Measurements from ENCODE around the gene ELMO1. TPM values are rescaled to one million over a fixed set of nuclear protein-coding genes. Genes with fewer than 3 reads are reported as not detected.

ELMO1 gene
- polyA plus RNA-seq, 1 donor from 2014 or later: 86.5 TPM

GRCh38 chr7:37000511-37000910, 448.2 kb downstream of the ELMO1 start:
- Mint-ChIP-seq H3K27me3 (no peaks in the 10 kb centered on the region), H3K27ac (no peak overlapping the region), H3K9me3 (peaks cover 0 to 4% (median 2%) of the 10 kb centered on the region in 3 donors), H3K4me3 (no peak overlapping the region), H3K36me3 (peaks cover 15% of the 10 kb centered on the region), H3K4me1 (peaks cover 3 to 8% (median 3%) of the 10 kb centered on the region in 3 donors)

GRCh38 chr7:36999626-37000485, 448.8 kb downstream of the ELMO1 start:
- Mint-ChIP-seq H3K4me3 (no peak overlapping the region), H3K4me1 (peaks cover 3 to 8% (median 3%) of the 10 kb centered on the region in 3 donors), H3K9me3 (peaks cover 0 to 4% (median 2%) of the 10 kb centered on the region in 3 donors), H3K36me3 (peaks cover 15% of the 10 kb centered on the region), H3K27me3 (no peaks in the 10 kb centered on the region), H3K27ac (no peak overlapping the region)

GRCh38 chr7:36995776-36996175, 452.9 kb downstream of the ELMO1 start:
- peaks cover 2 to 10% (median 7%) of the 10 kb centered on the region in 3 donors for H3K4me1 Mint-ChIP-seq
- no peak overlapping the region for H3K4me3 Mint-ChIP-seq
- no peaks in the 10 kb centered on the region for H3K36me3 Mint-ChIP-seq
- no peak overlapping the region for H3K27ac Mint-ChIP-seq
- H3K9me3 Mint-ChIP-seq: no peaks in the 10 kb centered on the region
- H3K27me3 Mint-ChIP-seq: no peaks in the 10 kb centered on the region

- Mint-ChIP-seq H3K36me3 (no peaks in the 10 kb centered on the region), H3K9me3 (no peaks in the 10 kb centered on the region), H3K4me3 (no peak overlapping the region), H3K27ac (no peak overlapping the region), H3K4me1 (peaks cover 2 to 12% (median 10%) of the 10 kb centered on the region in 3 donors), H3K27me3 (no peaks in the 10 kb centered on the region)
These were observed 454.1 kb downstream of the ELMO1 start for GRCh38 chr7:36994456-36995112.

GRCh38 chr7:36986948-36987724, 461.5 kb downstream of the ELMO1 start:
- Mint-ChIP-seq H3K27ac (no peak overlapping the region), H3K36me3 (peaks cover 3% of the 10 kb centered on the region), H3K9me3 (no peaks in the 10 kb centered on the region), H3K4me1 (peaks cover 19 to 43% (median 28%) of the 10 kb centered on the region in 3 donors), H3K4me3 (no peak overlapping the region), H3K27me3 (no peaks in the 10 kb centered on the region)

GRCh38 chr7:36986511-36986933, 462.1 kb downstream of the ELMO1 start:
- Mint-ChIP-seq H3K4me1 (peaks cover 19 to 43% (median 28%) of the 10 kb centered on the region in 3 donors), H3K9me3 (no peaks in the 10 kb centered on the region), H3K27me3 (no peaks in the 10 kb centered on the region), H3K27ac (no peak overlapping the region), H3K4me3 (no peak overlapping the region), H3K36me3 (peaks cover 3% of the 10 kb centered on the region)

GRCh38 chr7:36985866-36986400, 462.7 kb downstream of the ELMO1 start:
- no peaks in the 10 kb centered on the region for H3K27me3 Mint-ChIP-seq
- no peak overlapping the region for H3K4me3 Mint-ChIP-seq
- H3K36me3 Mint-ChIP-seq: peaks cover 3% of the 10 kb centered on the region
- peaks cover 19 to 43% (median 26%) of the 10 kb centered on the region in 3 donors for H3K4me1 Mint-ChIP-seq
- H3K27ac Mint-ChIP-seq: no peak overlapping the region
- no peaks in the 10 kb centered on the region for H3K9me3 Mint-ChIP-seq

- no peaks in the 10 kb centered on the region for H3K9me3 Mint-ChIP-seq
- peaks cover 19 to 43% (median 26%) of the 10 kb centered on the region in 3 donors for H3K4me1 Mint-ChIP-seq
- H3K27me3 Mint-ChIP-seq: no peaks in the 10 kb centered on the region
- H3K4me3 Mint-ChIP-seq: no peak overlapping the region
- H3K36me3 Mint-ChIP-seq: peaks cover 3% of the 10 kb centered on the region
- H3K27ac Mint-ChIP-seq: no peak overlapping the region
These were observed 463.3 kb downstream of the ELMO1 start for GRCh38 chr7:36985316-36985715.

- Mint-ChIP-seq H3K4me3 (no peak overlapping the region), H3K27ac (peak overlapping the region in 1 of 3 donors; percentile 36), H3K27me3 (no peaks in the 10 kb centered on the region), H3K36me3 (peaks cover 3% of the 10 kb centered on the region), H3K9me3 (no peaks in the 10 kb centered on the region), H3K4me1 (peaks cover 21 to 41% (median 28%) of the 10 kb centered on the region in 3 donors)
These were observed 463.9 kb downstream of the ELMO1 start for GRCh38 chr7:36984710-36985312.

GRCh38 chr7:36984041-36984521, 464.6 kb downstream of the ELMO1 start:
- Mint-ChIP-seq H3K27ac (peak overlapping the region in 1 of 3 donors; percentile 36), H3K4me3 (peak overlapping the region in 1 of 4 donors; percentile 14), H3K9me3 (no peaks in the 10 kb centered on the region), H3K4me1 (peaks cover 21 to 38% (median 27%) of the 10 kb centered on the region in 3 donors), H3K27me3 (no peaks in the 10 kb centered on the region), H3K36me3 (peaks cover 3% of the 10 kb centered on the region)

- Mint-ChIP-seq H3K9me3 (no peaks in the 10 kb centered on the region), H3K4me3 (no peak overlapping the region), H3K27me3 (no peaks in the 10 kb centered on the region), H3K27ac (peak overlapping the region in 1 of 3 donors; percentile 37), H3K4me1 (peaks cover 18 to 29% (median 21%) of the 10 kb centered on the region in 3 donors), H3K36me3 (peaks cover 5% of the 10 kb centered on the region)
These were observed 465.9 kb downstream of the ELMO1 start for GRCh38 chr7:36982766-36983165.

GRCh38 chr7:36979810-36980248, 468.8 kb downstream of the ELMO1 start:
- H3K4me3 Mint-ChIP-seq: no peak overlapping the region
- H3K36me3 Mint-ChIP-seq: peaks cover 6% of the 10 kb centered on the region
- H3K27ac Mint-ChIP-seq: no peak overlapping the region
- peaks cover 5 to 14% (median 7%) of the 10 kb centered on the region in 3 donors for H3K4me1 Mint-ChIP-seq
- no peaks in the 10 kb centered on the region for H3K27me3 Mint-ChIP-seq
- H3K9me3 Mint-ChIP-seq: no peaks in the 10 kb centered on the region

- H3K9me3 Mint-ChIP-seq: no peaks in the 10 kb centered on the region
- H3K27ac Mint-ChIP-seq: no peak overlapping the region
- no peak overlapping the region for H3K4me3 Mint-ChIP-seq
- peaks cover 9% of the 10 kb centered on the region for H3K36me3 Mint-ChIP-seq
- H3K27me3 Mint-ChIP-seq: no peaks in the 10 kb centered on the region
- peaks cover 0 to 4% (median 4%) of the 10 kb centered on the region in 3 donors for H3K4me1 Mint-ChIP-seq
These were observed 470.2 kb downstream of the ELMO1 start for GRCh38 chr7:36978461-36978860.

GRCh38 chr7:36977878-36978277, 470.8 kb downstream of the ELMO1 start:
- Mint-ChIP-seq H3K36me3 (peaks cover 9% of the 10 kb centered on the region), H3K27me3 (no peaks in the 10 kb centered on the region), H3K4me1 (peaks cover 0 to 4% (median 4%) of the 10 kb centered on the region in 3 donors), H3K9me3 (no peaks in the 10 kb centered on the region), H3K27ac (no peak overlapping the region), H3K4me3 (no peak overlapping the region)

Measured in IgD-negative memory B cell (primary cell).